ENCODE measurements around the gene HLA-DMB. TPM values are rescaled to one million over a fixed set of nuclear protein-coding genes. Genes with fewer than 3 reads are reported as not detected.

HLA-DMB gene
- total and polyA plus RNA-seq, 2 donors (not counting 1 experiment from before 2014, with no cell fraction given): 0.28 to 0.83 TPM

GRCh38 chr6:32895006-32895345 is 45.9 kb downstream of the HLA-DMB start:
- peak overlapping the region; percentile 66 for H3K9ac ChIP-seq (ENCODE audit: insufficient read depth, low read length)
- H3K4me1 ChIP-seq (ENCODE audit: control insufficient read depth, extremely low read depth, insufficient read depth, low read length): peaks cover 5% of the 10 kb centered on the region
- TF ChIP-seq EZH2 (IDR thresholded peaks at IDR 0.05; ENCODE audit: low read length, missing control alignments) (no peak), CTCF (conservative IDR thresholded peaks at IDR 0.05 in 1 of 2, IDR thresholded peaks at IDR 0.05 in 1 of 2; ENCODE audit: low read depth in 1 of 2, low read length in 2 of 2) (no peak)
- H4K20me1 ChIP-seq (ENCODE audit: control insufficient read depth, extremely low read depth, insufficient read depth, low read length): no peaks in the 10 kb centered on the region
- H3K4me2 ChIP-seq (ENCODE audit: extremely low read depth, insufficient read depth, low read length): peak overlapping the region; percentile 97
- no peaks in the 10 kb centered on the region for H3K9me3 ChIP-seq (ENCODE audit: control insufficient read depth, insufficient read depth, low read depth, low read length)
- no peak for DNase-seq (ENCODE audit: low read depth in 2 of 2)
- peaks cover 12% of the 10 kb centered on the region for H3K79me2 ChIP-seq (ENCODE audit: control insufficient read depth, insufficient read depth, low read length)
- peak overlapping the region; percentile 70 for H3K27ac ChIP-seq (ENCODE audit: insufficient read depth, low read length)
- peak overlapping the region; percentile 96 for H2AFZ ChIP-seq (ENCODE audit: low read length)
- no peaks in the 10 kb centered on the region for H3K36me3 ChIP-seq (ENCODE audit: control insufficient read depth, insufficient read depth, low read length)
- H3K4me3 ChIP-seq (replicated peaks in 1 of 4; ENCODE audit: control extremely low read depth in 1 of 4, insufficient read depth in 1 of 4, low read depth in 3 of 4, low read length in 4 of 4): peak overlapping the region; percentile 59 to 92 (median 86)
- no peaks in the 10 kb centered on the region for H3K27me3 ChIP-seq (ENCODE audit: control insufficient read depth, insufficient read depth, low read length)

- Histone ChIP-seq H3K36me3 (ENCODE audit: control insufficient read depth, insufficient read depth, low read length) (no peaks in the 10 kb centered on the region), H2AFZ (ENCODE audit: low read length) (peak overlapping the region; percentile 96), H3K27me3 (ENCODE audit: control insufficient read depth, insufficient read depth, low read length) (no peaks in the 10 kb centered on the region), H3K4me3 (replicated peaks in 1 of 4; ENCODE audit: control extremely low read depth in 1 of 4, insufficient read depth in 1 of 4, low read depth in 3 of 4, low read length in 4 of 4) (peak overlapping the region; percentile 59 to 92 (median 86)), H3K9me3 (ENCODE audit: control insufficient read depth, insufficient read depth, low read depth, low read length) (no peaks in the 10 kb centered on the region), H3K27ac (ENCODE audit: insufficient read depth, low read length) (peak overlapping the region; percentile 70), H3K9ac (ENCODE audit: insufficient read depth, low read length) (peak overlapping the region; percentile 67), H3K4me2 (ENCODE audit: extremely low read depth, insufficient read depth, low read length) (peak overlapping the region; percentile 97), H3K79me2 (ENCODE audit: control insufficient read depth, insufficient read depth, low read length) (peaks cover 12% of the 10 kb centered on the region), H4K20me1 (ENCODE audit: control insufficient read depth, extremely low read depth, insufficient read depth, low read length) (no peaks in the 10 kb centered on the region), H3K4me1 (ENCODE audit: control insufficient read depth, extremely low read depth, insufficient read depth, low read length) (peaks cover 5% of the 10 kb centered on the region)
- no peak for TF ChIP-seq EZH2 (IDR thresholded peaks at IDR 0.05; ENCODE audit: low read length, missing control alignments)
- TF ChIP-seq CTCF (conservative IDR thresholded peaks at IDR 0.05 in 1 of 2, IDR thresholded peaks at IDR 0.05 in 1 of 2; ENCODE audit: low read depth in 1 of 2, low read length in 2 of 2): no peak
- peak; percentile 89 to 92 for DNase-seq (ENCODE audit: low read depth in 2 of 2)
Observed at GRCh38 chr6:32894085-32895005, 46.5 kb downstream of the HLA-DMB start.

- Histone ChIP-seq H3K4me3 (replicated peaks in 1 of 4; ENCODE audit: control extremely low read depth in 1 of 4, insufficient read depth in 1 of 4, low read depth in 3 of 4, low read length in 4 of 4) (no peak overlapping the region), H3K27ac (ENCODE audit: insufficient read depth, low read length) (no peak overlapping the region), H3K4me2 (ENCODE audit: extremely low read depth, insufficient read depth, low read length) (no peak overlapping the region), H3K36me3 (ENCODE audit: control insufficient read depth, insufficient read depth, low read length) (no peaks in the 10 kb centered on the region), H4K20me1 (ENCODE audit: control insufficient read depth, extremely low read depth, insufficient read depth, low read length) (no peaks in the 10 kb centered on the region), H2AFZ (ENCODE audit: low read length) (no peak overlapping the region), H3K27me3 (ENCODE audit: control insufficient read depth, insufficient read depth, low read length) (no peaks in the 10 kb centered on the region), H3K79me2 (ENCODE audit: control insufficient read depth, insufficient read depth, low read length) (peaks cover 9% of the 10 kb centered on the region), H3K4me1 (ENCODE audit: control insufficient read depth, extremely low read depth, insufficient read depth, low read length) (peaks cover 14% of the 10 kb centered on the region), H3K9me3 (ENCODE audit: control insufficient read depth, insufficient read depth, low read depth, low read length) (no peaks in the 10 kb centered on the region), H3K9ac (ENCODE audit: insufficient read depth, low read length) (no peak overlapping the region)
- TF ChIP-seq CTCF (conservative IDR thresholded peaks at IDR 0.05 in 1 of 2, IDR thresholded peaks at IDR 0.05 in 1 of 2; ENCODE audit: low read depth in 1 of 2, low read length in 2 of 2) (no peak), EZH2 (IDR thresholded peaks at IDR 0.05; ENCODE audit: low read length, missing control alignments) (no peak)
- DNase-seq (ENCODE audit: low read depth in 2 of 2): no peak
Observed at GRCh38 chr6:32890831-32891230, 50.0 kb downstream of the HLA-DMB start.

All from fibroblast of lung (primary cell).